Measurements from ENCODE around the gene VTCN1. TPM values are rescaled to one million over a fixed set of nuclear protein-coding genes. Genes with fewer than 3 reads are reported as not detected.

Gene VTCN1
- total and polyA plus RNA-seq, 2 of the 8 experiments (the other 6 are each of a cell fraction or from before 2014, with no cell fraction given): 0.32 TPM; not detected in 1

GRCh38 chr1:117241512-117241911 is 30.8 kb upstream of the VTCN1 start:
- H2BK20ac ChIP-seq (ENCODE audit: low read length): no peak overlapping the region
- peaks cover 0 to 8% (median 4%) of the 10 kb centered on the region in 4 experiments; a peak in 5 of 7 replicates for H3K4me1 ChIP-seq (replicated peaks in 1 of 4; ENCODE audit: control insufficient read depth in 3 of 4, insufficient read depth in 4 of 4, low read length in 3 of 4)
- no peaks in the 10 kb centered on the region; a peak in 1 of 4 replicates for H3K9me3 ChIP-seq (ENCODE audit: insufficient read depth in 2 of 2, low read depth in 1 of 2, low read length in 1 of 2)
- H4K91ac ChIP-seq (replicated peaks; ENCODE audit: insufficient read length, low read length): no peak overlapping the region
- DNase-seq (ENCODE audit: low read depth in 1 of 2, low spot score in 2 of 2) (no peak), FAIRE-seq (no peak)
- 52% methylated on average over 3 of the region's 3 CpGs; no CpG with 5 or more reads in 1 of the 2 experiments for WGBS, 2 experiments (ENCODE audit: extremely low coverage in 1 of 2, insufficient coverage in 1 of 2, insufficient read length in 1 of 2, insufficient replicate concordance in 2 of 2, low coverage in 1 of 2, low lambda C conversion rate in 2 of 2, missing lambda C conversion rate in 1 of 2)
- H3K23ac ChIP-seq (ENCODE audit: insufficient read length): no peak overlapping the region
- no peak overlapping the region for H2BK5ac ChIP-seq (ENCODE audit: low read depth, low read length)
- no peak overlapping the region for H3K56ac ChIP-seq (replicated peaks; ENCODE audit: insufficient read length, low read depth, low read length)
- no peaks in the 10 kb centered on the region; the same call in 1 of the 2 replicates for H3K23me2 ChIP-seq (ENCODE audit: low read depth, low read length)
- H3K36me3 ChIP-seq (ENCODE audit: control insufficient read depth in 2 of 4, insufficient read depth in 4 of 4, low read length in 3 of 4): no peaks in the 10 kb centered on the region
- H3K79me2 ChIP-seq (ENCODE audit: control insufficient read depth in 1 of 2, insufficient read depth in 2 of 2, low read length in 2 of 2): no peaks in the 10 kb centered on the region
- ChIA-PET CTCF (ENCODE audit: partially characterized antibody) (interaction anchor here (1.2 to 1.3 kb wide), 3 partner anchors 9 to 43 kb away, joined by 4 to 7 read pairs (median 4); no protein-coding TSS in a partner anchor), POLR2A (ENCODE audit: partially characterized antibody) (no interaction called here)
- no peak overlapping the region for H3K9ac ChIP-seq (replicated peaks in 1 of 4; ENCODE audit: extremely low read depth in 1 of 4, low read depth in 3 of 4, low read length in 3 of 4)
- H4K8ac ChIP-seq (ENCODE audit: extremely low read depth, insufficient read depth, low read length): no peak overlapping the region
- no peak overlapping the region for H2BK15ac ChIP-seq (ENCODE audit: low read length)
- H3K79me1 ChIP-seq (ENCODE audit: low read depth, low read length): no peaks in the 10 kb centered on the region
- H3K4me3 ChIP-seq (ENCODE audit: extremely low read depth in 1 of 4, insufficient read depth in 2 of 4, low read depth in 3 of 4, low read length in 4 of 4): no peak overlapping the region
- H3K18ac ChIP-seq (ENCODE audit: extremely low read depth, low read length): no peak overlapping the region
- no peak overlapping the region for H2BK12ac ChIP-seq (ENCODE audit: low read depth, low read length)
- H4K20me1 ChIP-seq (replicated peaks in 1 of 2; ENCODE audit: control insufficient read depth in 1 of 2, insufficient read depth in 2 of 2, low read length in 2 of 2): no peaks in the 10 kb centered on the region
- no peak overlapping the region for H3K14ac ChIP-seq (ENCODE audit: insufficient read length)
- no peak overlapping the region for H3K27ac ChIP-seq (ENCODE audit: low read depth, low read length)
- H4K5ac ChIP-seq (ENCODE audit: insufficient read length, low read depth, low read length): no peak overlapping the region
- H2AFZ ChIP-seq (ENCODE audit: low read length): peak overlapping the region; percentile 30; the same call in 1 of the 2 replicates
- H2BK120ac ChIP-seq (replicated peaks; ENCODE audit: low read depth, low read length): no peak overlapping the region
- H3K4ac ChIP-seq (replicated peaks; ENCODE audit: insufficient read length, low read depth, low read length): no peak overlapping the region
- H3K27me3 ChIP-seq (replicated peaks in 1 of 4; ENCODE audit: control insufficient read depth in 3 of 4, extremely low read depth in 1 of 4, insufficient read depth in 3 of 4, low read length in 3 of 4): no peaks in the 10 kb centered on the region
- no peak overlapping the region for H3K4me2 ChIP-seq (ENCODE audit: insufficient read depth in 1 of 2, low read depth in 2 of 2, low read length in 2 of 2)
- no peak overlapping the region for H2AK5ac ChIP-seq (ENCODE audit: low read depth, low read length)
- TF ChIP-seq SP1 (IDR thresholded peaks at IDR 0.05; ENCODE audit: low read depth, low read length) (no peak), RAD21 (IDR thresholded peaks at IDR 0.05 in 1 of 2, conservative IDR thresholded peaks at IDR 0.05 in 1 of 2; ENCODE audit: low read depth in 2 of 2, low read length in 2 of 2) (no peak), SIRT6 (IDR thresholded peaks at IDR 0.05; ENCODE audit: low read length) (no peak), CBX8 (IDR thresholded peaks at IDR 0.05; ENCODE audit: borderline replicate concordance, low read depth, low read length) (no peak)

Measured in H1 (cell line).